Right lobe of liver (tissue), 6 donors: ENCODE measurements around the gene CIP2A. TPM values are rescaled to one million over a fixed set of nuclear protein-coding genes. Genes with fewer than 3 reads are reported as not detected.

Experiments
- ATAC-seq, 4 donors: fragments of 200-7000 bp; cut with Tn5 transposase; one replicate each; pipeline ENCODE4 v1.9.1; 2020; ENCODE audit warnings: mild to moderate bottlenecking in 4 of 4, moderate library complexity in 4 of 4
- DNase-seq, 3 donors: peaks; one replicate each; pipeline ENCODE4 v3.0.0-alpha.2; 2020
- H3K27ac ChIP-seq, 3 donors: fragments of 200-600 bp; one replicate each; pipeline ENCODE4 v1.8.0; 2022
- H3K27me3 ChIP-seq, 2 donors: fragments of 200-600 bp; one replicate each; pipeline ENCODE4 v1.8.0; 2022
- H3K36me3 ChIP-seq, 4 donors: fragments of 200-600 bp; sonication (generic) in 1 of 4; one replicate each; pipeline versions ENCODE4 v1.5.1 to v1.8.0; 2017 to 2022; ENCODE audit warnings: control low read depth in 1 of 4
- H3K4me1 ChIP-seq, 4 donors: fragments of 200-600 bp; sonication (generic) in 1 of 4; one replicate each; pipeline versions ENCODE4 v1.5.1 to v1.8.0; 2017 to 2022; ENCODE audit warnings: control low read depth in 1 of 4
- H3K4me3 ChIP-seq, 3 donors: fragments of 200-600 bp; one replicate each; pipeline ENCODE4 v1.8.0; 2022
- H3K9me3 ChIP-seq, 4 donors: fragments of 200-600 bp; sonication (generic) in 1 of 4; one replicate each; pipeline versions ENCODE4 v1.5.1 to v1.8.0; 2017 to 2022; ENCODE audit warnings: control low read depth in 1 of 4
- CTCF ChIP-seq, 4 donors: fragments of 200-600 bp in 3 of 4; fragments of 450-650 bp in 1 of 4; IDR thresholded peaks; one replicate each; pipeline versions ENCODE4 v1.5.1 to v1.8.0; 2016 to 2022; ENCODE audit warnings: antibody characterized with exemption in 4 of 4, mild to moderate bottlenecking in 2 of 4
- POLR2A ChIP-seq: fragments of 450-650 bp; IDR thresholded peaks from one replicate; pipeline ENCODE4 v1.6.1; 2017; ENCODE audit warnings: antibody characterized with exemption, mild to moderate bottlenecking
- WGBS: methylation state at CpG from one replicate; pipeline ENCODE4 v1.1.6; 2018; ENCODE audit warnings: low coverage, low lambda C conversion rate; ENCODE audit not compliant: insufficient coverage; ENCODE audit errors: missing lambda C conversion rate; 5-methylcytosine and 5-hydroxymethylcytosine counted together
- intact Hi-C, 2 donors: fragments of 100-400 bp; cut with DNase I; formaldehyde crosslinking; loops; one replicate each; pipeline versions ENCODE4 v1.11.2 to v1.14.1; 2022
- total RNA-seq, 6 experiments: library from RNA; depleted of rRNA in 2 of 6; stranded (reverse); fragments of >200 nt in 2 of 6; fragmentation: NEBNext Ultra II Directional in 3 of 6; extraction: Animal tissue kit (Norgen Biotek cat#: 25700) in 3 of 6; gene quantifications; one replicate each; pipeline versions ENCODE4 v1.1.0 to v1.2.4, GENCODE V29; 2016 to 2023
- donor health status: DM: no; HTN: yes; CAD: no.
- donor health status: DM: no; HTN: no; CAD: no.
- donor health status: DM: no; HTN: no; CAD: no.
- donor health status: DM: no; HTN: yes; CAD: no.
- donor health status: DM: no; HTN: yes; CAD: no.

The CIP2A gene
- total RNA-seq, 6 experiments from 2014 or later: 0.44 to 3.2 (median 1.3) TPM

- no peak for ATAC-seq
- H3K36me3 ChIP-seq: no peaks in the 10 kb centered on the region
- H3K4me3 ChIP-seq: no peak overlapping the region
- TF ChIP-seq CTCF (IDR thresholded peaks at IDR 0.05) (no peak), POLR2A (no peak)
- no peak for DNase-seq
- WGBS: 78% methylated on average over 2 of the region's 2 CpGs
- peaks cover 0 to 5% (median 0%) of the 10 kb centered on the region in 4 donors for H3K4me1 ChIP-seq
- H3K9me3 ChIP-seq: no peaks in the 10 kb centered on the region
- H3K27me3 ChIP-seq: no peaks in the 10 kb centered on the region
- intact Hi-C loops: no loop called here
- H3K27ac ChIP-seq: no peak overlapping the region
These were observed 33.2 kb downstream of the CIP2A start for GRCh38 chr3:108555966-108556581.

GRCh38 chr3:108554913-108555571 lies 34.2 kb downstream of the CIP2A start:
- Histone ChIP-seq H3K4me3 (no peak overlapping the region), H3K4me1 (peaks cover 0 to 5% (median 0%) of the 10 kb centered on the region in 4 donors), H3K36me3 (no peaks in the 10 kb centered on the region), H3K27ac (no peak overlapping the region), H3K9me3 (no peaks in the 10 kb centered on the region), H3K27me3 (no peaks in the 10 kb centered on the region)
- no peak for DNase-seq
- WGBS: 73% methylated on average over 3 of the region's 3 CpGs
- no peak for TF ChIP-seq POLR2A
- no peak for TF ChIP-seq CTCF (IDR thresholded peaks at IDR 0.05)
- ATAC-seq: peak in 1 of 4 donors; percentile 59
- intact Hi-C loops: no loop called here

GRCh38 chr3:108554229-108554628 lies 35.0 kb downstream of the CIP2A start:
- DNase-seq: no peak
- intact Hi-C loops: no loop called here
- no peaks in the 10 kb centered on the region for H3K36me3 ChIP-seq
- no peak overlapping the region for H3K4me3 ChIP-seq
- peaks cover 0 to 5% (median 0%) of the 10 kb centered on the region in 4 donors for H3K4me1 ChIP-seq
- H3K27me3 ChIP-seq: no peaks in the 10 kb centered on the region
- peak in 1 of 4 donors; percentile 58 for ATAC-seq
- no peak overlapping the region for H3K27ac ChIP-seq
- no peaks in the 10 kb centered on the region for H3K9me3 ChIP-seq
- TF ChIP-seq CTCF (IDR thresholded peaks at IDR 0.05) (no peak), POLR2A (no peak)

- intact Hi-C loops: no loop called here
- H3K27me3 ChIP-seq: no peaks in the 10 kb centered on the region
- no peaks in the 10 kb centered on the region for H3K36me3 ChIP-seq
- H3K4me1 ChIP-seq: peaks cover 0 to 5% (median 0%) of the 10 kb centered on the region in 4 donors
- peak; percentile 55 to 79 (median 72) for ATAC-seq
- no peaks in the 10 kb centered on the region for H3K9me3 ChIP-seq
- H3K4me3 ChIP-seq: no peak overlapping the region
- TF ChIP-seq CTCF (IDR thresholded peaks at IDR 0.05) (peak; percentile 56 to 61 (median 57)), POLR2A (no peak)
- 37% methylated on average over 4 of the region's 4 CpGs for WGBS
- DNase-seq: no peak
- no peak overlapping the region for H3K27ac ChIP-seq
These were observed 36.7 kb downstream of the CIP2A start for GRCh38 chr3:108552267-108553159.
